ENCODE data around the gene PRAMEF33.
"Not testable (repeated sequence)": the region's sequence is repeated elsewhere in the genome, so short reads cannot be mapped to it uniquely, and the experiment has no call there.

- TF ChIP-seq CTCF (IDR thresholded peaks at IDR 0.05); EZH2 (IDR thresholded peaks at IDR 0.05; ENCODE audit: borderline replicate concordance, insufficient read depth, low read depth, low read length, poor library complexity, severe bottlenecking): not testable (repeated sequence)
These were observed 49.4 kb upstream of the PRAMEF33 start, which contains the start of gene PRAMEF5 for GRCh38 chr1:13253898-13254297.
